H1 (cell line): ENCODE measurements around the gene PGF. TPM values are rescaled to one million over a fixed set of nuclear protein-coding genes. Genes with fewer than 3 reads are reported as not detected.

Experiments used
- CTCF ChIA-PET: fragments of 300-600 bp; sonication (Branson Sonifier 250); formaldehyde crosslinking; loops from one replicate; lab custom pipeline; 2021; ENCODE audit not compliant: partially characterized antibody; lab: Charles Lee
- POLR2A ChIA-PET: fragments of 300-600 bp; sonication (Branson Sonifier 250); formaldehyde crosslinking; loops from one replicate; lab custom pipeline; 2021; ENCODE audit warnings: inconsistent platforms; ENCODE audit not compliant: partially characterized antibody; lab: Charles Lee
- DNase-seq, 2 experiments: peaks; one replicate each; pipeline versions ENCODE4 v3.0.0 to v3.0.0-alpha.2; 2010 to 2022; ENCODE audit warnings: low spot score in 2 of 2, low read depth in 1 of 2, mixed read lengths in 1 of 2
- FAIRE-seq: peaks from 2 replicates; lab custom pipeline; 2011; peaks lifted over from hg19 to GRCh38; lab: Jason Lieb, UNC
- H2AFZ ChIP-seq: 2 replicates; pipeline ENCODE4 v1.8.1; 2012; ENCODE audit warnings: low read length, inconsistent platforms
- H2AK5ac ChIP-seq: 2 replicates; pipeline ENCODE4 v1.6.1; 2013; ENCODE audit warnings: low read depth, low read length
- H2BK120ac ChIP-seq: replicated peaks from 2 replicates; pipeline ENCODE3; 2013; ENCODE audit warnings: low read depth, low read length, inconsistent platforms
- H2BK12ac ChIP-seq: 2 replicates; pipeline ENCODE4 v1.6.1; 2013; ENCODE audit warnings: low read depth, low read length
- H2BK15ac ChIP-seq: 2 replicates; pipeline ENCODE4 v1.6.1; 2013; ENCODE audit warnings: low read length
- H2BK20ac ChIP-seq: 2 replicates; pipeline ENCODE4 v1.6.1; 2013; ENCODE audit warnings: low read length
- H2BK5ac ChIP-seq: 2 replicates; pipeline ENCODE4 v1.6.1; 2013; ENCODE audit warnings: low read depth, low read length
- H3K14ac ChIP-seq: 2 replicates; pipeline ENCODE4 v1.6.1; 2013; ENCODE audit warnings: inconsistent platforms; ENCODE audit not compliant: insufficient read length
- H3K18ac ChIP-seq: 2 replicates; pipeline ENCODE4 v1.6.1; 2013; ENCODE audit warnings: low read length; ENCODE audit errors: extremely low read depth
- H3K23ac ChIP-seq: 2 replicates; pipeline ENCODE4 v1.6.1; 2013; ENCODE audit warnings: inconsistent platforms; ENCODE audit not compliant: insufficient read length
- H3K23me2 ChIP-seq: 2 replicates; pipeline ENCODE4 v1.6.1; 2013; ENCODE audit warnings: low read depth, low read length
- H3K27ac ChIP-seq: 2 replicates; pipeline ENCODE4 v1.6.1; 2011; ENCODE audit warnings: low read depth, low read length, inconsistent platforms
- H3K27me3 ChIP-seq, 4 experiments: replicated peaks in 1 of 4; 1 replicate in 1 of 4; 2 replicates in 3 of 4; pipeline versions ENCODE4 v1.6.1 to v1.8.1; 2011 to 2013; ENCODE audit warnings: low read length in 3 of 4, mild to moderate bottlenecking in 3 of 4, inconsistent platforms in 2 of 4, mixed read lengths in 2 of 4, moderate library complexity in 1 of 4; ENCODE audit not compliant: control insufficient read depth in 3 of 4, insufficient read depth in 3 of 4; ENCODE audit errors: extremely low read depth in 1 of 4
- H3K36me3 ChIP-seq, 4 experiments: 2 replicates each; pipeline versions ENCODE4 v1.6.1 to v1.8.1; 2011 to 2013; ENCODE audit warnings: mild to moderate bottlenecking in 4 of 4, low read length in 3 of 4, moderate library complexity in 2 of 4, control low read depth in 1 of 4, inconsistent platforms in 1 of 4; ENCODE audit not compliant: insufficient read depth in 4 of 4, control insufficient read depth in 2 of 4
- H3K4ac ChIP-seq: replicated peaks from 2 replicates; pipeline ENCODE3; 2013; ENCODE audit warnings: low read length, low read depth, mixed read lengths, inconsistent platforms; ENCODE audit not compliant: insufficient read length
- H3K4me1 ChIP-seq, 4 experiments: replicated peaks in 1 of 4; 1 replicate in 1 of 4; 2 replicates in 3 of 4; pipeline versions ENCODE4 v1.6.1 to v1.8.1; 2011 to 2013; ENCODE audit warnings: low read length in 3 of 4, inconsistent platforms in 2 of 4, mixed read lengths in 1 of 4; ENCODE audit not compliant: insufficient read depth in 4 of 4, control insufficient read depth in 3 of 4
- H3K4me2 ChIP-seq, 2 experiments: 2 replicates each; pipeline versions ENCODE4 v1.6.1 to v1.8.1; 2011 to 2013; ENCODE audit warnings: low read depth in 2 of 2, low read length in 2 of 2, control low read depth in 1 of 2, inconsistent platforms in 1 of 2, mild to moderate bottlenecking in 1 of 2; ENCODE audit not compliant: insufficient read depth in 1 of 2
- H3K4me3 ChIP-seq, 4 experiments: fragments of 200-600, 300-600 bp in 1 of 4; sonication (generic), shearing (Covaris generic), sonication (Bioruptor Twin) in 1 of 4; 2 replicates each; pipeline versions ENCODE4 v1.5.1 to v1.8.1; 2011 to 2016; ENCODE audit warnings: low read length in 4 of 4, low read depth in 3 of 4, control low read depth in 2 of 4, inconsistent platforms in 2 of 4, mild to moderate bottlenecking in 2 of 4, mixed read lengths in 1 of 4, moderate library complexity in 1 of 4; ENCODE audit not compliant: insufficient read depth in 2 of 4; ENCODE audit errors: extremely low read depth in 1 of 4
- H3K56ac ChIP-seq: replicated peaks from 2 replicates; pipeline ENCODE3; 2013; ENCODE audit warnings: low read depth, mild to moderate bottlenecking, mixed read lengths, low read length, inconsistent platforms; ENCODE audit not compliant: insufficient read length
- H3K79me1 ChIP-seq: 2 replicates; pipeline ENCODE4 v1.6.1; 2013; ENCODE audit warnings: low read depth, low read length, control low read depth
- H3K79me2 ChIP-seq, 2 experiments: 2 replicates each; pipeline versions ENCODE4 v1.6.1 to v1.8.1; 2012 to 2013; ENCODE audit warnings: low read length in 2 of 2, mild to moderate bottlenecking in 2 of 2, inconsistent platforms in 1 of 2; ENCODE audit not compliant: insufficient read depth in 2 of 2, control insufficient read depth in 1 of 2
- H3K9ac ChIP-seq, 4 experiments: replicated peaks in 1 of 4; 1 replicate in 1 of 4; 2 replicates in 3 of 4; pipeline versions ENCODE4 v1.6.1 to v1.8.1; 2011 to 2013; ENCODE audit warnings: low read depth in 3 of 4, low read length in 3 of 4, control low read depth in 2 of 4, mild to moderate bottlenecking in 2 of 4, moderate library complexity in 2 of 4, inconsistent platforms in 1 of 4; ENCODE audit errors: extremely low read depth in 1 of 4
- H3K9me3 ChIP-seq, 2 experiments: 2 replicates each; pipeline versions ENCODE4 v1.6.1 to v1.8.1; 2012 to 2013; ENCODE audit warnings: mild to moderate bottlenecking in 2 of 2, moderate library complexity in 2 of 2, control low read depth in 1 of 2, inconsistent platforms in 1 of 2, low read depth in 1 of 2, low read length in 1 of 2, mixed read lengths in 1 of 2; ENCODE audit not compliant: insufficient read depth in 2 of 2
- H4K20me1 ChIP-seq, 2 experiments: replicated peaks in 1 of 2; 2 replicates each; pipeline versions ENCODE3 to v1.8.1; 2011 to 2013; ENCODE audit warnings: inconsistent platforms in 2 of 2, low read length in 2 of 2, mild to moderate bottlenecking in 1 of 2; ENCODE audit not compliant: insufficient read depth in 2 of 2, control insufficient read depth in 1 of 2
- H4K5ac ChIP-seq: 2 replicates; pipeline ENCODE4 v1.6.1; 2013; ENCODE audit warnings: low read length, low read depth, mixed read lengths, inconsistent platforms; ENCODE audit not compliant: insufficient read length
- H4K8ac ChIP-seq: 2 replicates; pipeline ENCODE4 v1.8.0; 2013; ENCODE audit warnings: mild to moderate bottlenecking, moderate library complexity, low read length, inconsistent platforms; ENCODE audit not compliant: insufficient read depth; ENCODE audit errors: extremely low read depth
- H4K91ac ChIP-seq: replicated peaks from 2 replicates; pipeline ENCODE3; 2013; ENCODE audit warnings: low read length, mixed read lengths, inconsistent platforms; ENCODE audit not compliant: insufficient read length
- YY1 ChIP-seq: IDR thresholded peaks from 2 replicates; pipeline ENCODE4 v1.6.1; 2011; ENCODE audit warnings: low read depth, mild to moderate bottlenecking, low read length
- WGBS, 2 experiments: shearing (Covaris generic) in 1 of 2; methylation state at CpG; one replicate each; pipeline versions ENCODE4 v1.1.6 to v1.1.7; 2013 to 2015; ENCODE audit warnings: low lambda C conversion rate in 2 of 2, mixed read lengths in 2 of 2, inconsistent platforms in 1 of 2, low coverage in 1 of 2, missing lambda C conversion rate in 1 of 2; ENCODE audit not compliant: insufficient replicate concordance in 2 of 2, insufficient coverage in 1 of 2, insufficient read length in 1 of 2; ENCODE audit errors: extremely low coverage in 1 of 2, missing lambda C conversion rate in 1 of 2; 5-methylcytosine and 5-hydroxymethylcytosine counted together
- polyA plus RNA-seq, 7 experiments: library from polyadenylated mRNA; depleted of rRNA in 3 of 7; stranded (reverse) in 5 of 7; unstranded in 2 of 7; fragments of >200 nt in 5 of 7; fragments of 200-250 nt in 2 of 7; gene quantifications; 1 replicate in 5 of 7; 2 replicates in 1 of 7; 4 replicates in 1 of 7; pipeline versions ENCODE4 v1.2.1 to v1.2.3, GENCODE V29; 2011 to 2013; ENCODE audit warnings: missing spikeins in 2 of 7, mixed read lengths in 2 of 7
- total RNA-seq: library from RNA; stranded (reverse); fragmentation: NEBNext Ultra II Directional; extraction: Animal tissue kit (Norgen Biotek cat#: 25700); gene quantifications from 2 replicates; pipeline ENCODE4 v1.2.1, GENCODE V29; 2021

Gene PGF
- total and polyA plus RNA-seq, 2 of the 8 experiments (the other 6 are each of a cell fraction or from before 2014, with no cell fraction given): 2.1 to 4.1 TPM

- no peak for DNase-seq
- H3K56ac ChIP-seq: no peak overlapping the region
- H2BK5ac ChIP-seq: no peak overlapping the region
- no peak overlapping the region for H3K4me2 ChIP-seq
- no peak overlapping the region for H3K18ac ChIP-seq
- ChIA-PET POLR2A (interaction anchor here (1.0 to 6.8 kb wide), 4 partner anchors 13 to 51 kb away, joined by 3 to 80 read pairs (median 30); partner anchors contain the start of gene DLST), CTCF (interaction anchor here (0.6 to 24.8 kb wide), 7 partner anchors 9 to 120 kb away, joined by 3 to 509 read pairs (median 3); no protein-coding TSS in a partner anchor)
- H3K79me2 ChIP-seq: no peaks in the 10 kb centered on the region
- no peaks in the 10 kb centered on the region for H3K9me3 ChIP-seq
- no peak overlapping the region for H4K5ac ChIP-seq
- no peak overlapping the region for H2BK120ac ChIP-seq
- no peaks in the 10 kb centered on the region for H3K4me1 ChIP-seq
- no peak overlapping the region for H3K23ac ChIP-seq
- H3K27me3 ChIP-seq: no peaks in the 10 kb centered on the region
- H2BK15ac ChIP-seq: no peak overlapping the region
- no peak overlapping the region for H3K4ac ChIP-seq
- H3K4me3 ChIP-seq: no peak overlapping the region
- TF ChIP-seq YY1: no peak
- FAIRE-seq: no peak
- H2AK5ac ChIP-seq: no peak overlapping the region
- WGBS, 2 experiments: 82% methylated on average over 10 of the region's 10 CpGs; no CpG with 5 or more reads in 1 of the 2 experiments
- no peak overlapping the region for H3K14ac ChIP-seq
- H2BK20ac ChIP-seq: no peak overlapping the region
- H3K79me1 ChIP-seq: 0 out of 2 replicates have a peak, but pooled peaks cover 2% of the 10 kb centered on the region
- H2AFZ ChIP-seq: no peak overlapping the region
- peaks cover 37 to 64% (median 54%) of the 10 kb centered on the region in 4 experiments for H3K36me3 ChIP-seq
- H3K9ac ChIP-seq: no peak overlapping the region
- no peak overlapping the region for H2BK12ac ChIP-seq
- no peak overlapping the region; the same call in 1 of the 2 replicates for H3K27ac ChIP-seq
- H4K8ac ChIP-seq: no peak overlapping the region
- H3K23me2 ChIP-seq: no peaks in the 10 kb centered on the region
- H4K20me1 ChIP-seq: peaks cover 6 to 8% of the 10 kb centered on the region in 2 experiments
- H4K91ac ChIP-seq: no peak overlapping the region
These were observed 52.3 kb downstream of the PGF start for GRCh38 chr14:74902941-74903705.
